NCI-H2171 treated with DMSO at 0.1 percent for 48 hours (cell line): ENCODE measurements around the gene TMPRSS12.
"Not testable (repeated sequence)": the region's sequence is repeated elsewhere in the genome, so short reads cannot be mapped to it uniquely, and the experiment has no call there.

Experiments
- DNase-seq: peaks from one replicate; lab custom pipeline; 2025; lab: John Stamatoyannopoulos, UW

TMPRSS12 gene

DNA sequence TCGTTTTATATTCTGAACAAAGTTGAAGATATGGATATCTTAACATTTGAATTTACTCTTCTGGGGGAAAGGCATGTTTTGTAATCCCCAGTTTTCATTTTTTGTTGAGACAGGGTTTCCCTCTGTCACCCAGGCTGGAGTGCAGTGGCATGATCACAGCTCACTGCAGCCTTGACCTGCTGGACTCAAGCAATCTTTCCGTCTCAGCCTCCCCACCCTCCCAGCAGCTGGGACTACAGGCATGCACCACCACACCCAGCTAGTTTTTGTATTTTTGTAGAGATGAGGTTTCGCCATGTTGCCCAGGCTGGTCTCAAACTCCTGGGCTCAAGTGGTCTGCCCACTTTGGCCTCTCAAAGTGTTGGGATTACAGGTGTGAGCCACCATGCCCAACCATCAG lies 84.2 kb downstream of the TMPRSS12 start:
- DNase-seq, result not testable (repeated sequence)

- no peak for DNase-seq
Observed at GRCh38 chr12:50927356-50927755, 84.6 kb downstream of the TMPRSS12 start.

GRCh38 chr12:50927766-50928224 lies 85.1 kb downstream of the TMPRSS12 start:
- no peak for DNase-seq

DNA sequence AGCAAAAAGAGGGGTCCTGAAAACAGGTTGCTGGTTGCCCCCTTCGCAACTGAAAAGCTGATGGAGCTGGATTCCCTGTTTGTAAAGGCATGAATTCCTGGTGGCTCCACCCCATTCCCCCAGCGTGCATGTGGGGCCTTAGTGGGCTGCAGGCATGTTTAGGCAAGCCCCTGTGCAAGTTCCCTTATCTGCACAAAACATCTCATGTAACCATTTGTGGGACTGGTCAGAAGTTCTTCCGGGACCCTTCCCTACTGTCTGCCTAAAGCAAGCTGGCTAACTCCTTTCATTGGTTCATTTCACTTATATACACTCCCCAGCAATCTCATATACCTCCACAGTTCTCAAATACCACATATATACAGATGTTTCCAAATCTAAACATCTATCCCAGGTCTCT lies 85.7 kb downstream of the TMPRSS12 start:
- no peak for DNase-seq

DNA sequence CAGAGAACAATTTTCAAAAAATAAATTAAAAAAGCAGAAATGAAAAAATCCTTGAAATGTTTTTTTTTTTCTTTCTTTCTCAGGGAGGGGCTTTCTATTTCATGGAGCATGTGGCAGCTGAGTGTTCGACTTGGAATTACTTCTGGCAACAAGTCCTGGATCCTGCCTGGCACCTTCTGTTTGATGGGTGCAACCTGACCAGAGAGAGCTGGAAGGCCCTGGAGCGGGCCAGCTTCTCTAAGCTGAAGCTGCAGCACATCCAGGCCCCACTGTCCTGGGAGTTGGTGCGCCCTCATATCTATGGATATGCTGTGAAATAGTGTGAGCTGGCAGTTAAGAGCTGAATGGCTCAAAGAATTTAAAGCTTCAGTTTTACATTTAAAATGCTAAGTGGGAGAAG lies 87.1 kb downstream of the TMPRSS12 start:
- no peak for DNase-seq

DNA sequence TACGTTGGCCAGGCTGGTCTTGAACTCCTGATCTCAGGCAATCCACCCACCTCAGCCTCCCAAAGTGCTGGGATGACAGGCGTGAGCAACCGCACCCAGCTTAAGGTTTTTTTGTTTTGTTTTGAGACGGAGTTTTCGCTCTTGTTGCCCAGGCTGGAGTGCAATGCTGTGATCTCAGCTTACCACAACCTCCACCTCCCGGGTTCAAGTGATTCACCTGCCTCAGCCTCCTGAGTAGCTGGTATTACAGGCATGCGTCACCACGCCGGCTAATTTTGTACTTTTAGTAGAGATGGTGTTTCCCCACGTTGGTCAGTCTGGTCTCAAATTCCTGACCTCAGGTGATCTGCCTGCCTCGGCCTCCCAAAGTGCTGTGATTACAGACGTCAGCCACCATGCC lies 87.8 kb downstream of the TMPRSS12 start:
- not testable (repeated sequence) for DNase-seq

- DNase-seq, result no peak
Observed at GRCh38 chr12:50932787-50933280, 90.1 kb downstream of the TMPRSS12 start.

- DNase-seq, result no peak
Observed at GRCh38 chr12:50933459-50934124, 90.9 kb downstream of the TMPRSS12 start.

DNA sequence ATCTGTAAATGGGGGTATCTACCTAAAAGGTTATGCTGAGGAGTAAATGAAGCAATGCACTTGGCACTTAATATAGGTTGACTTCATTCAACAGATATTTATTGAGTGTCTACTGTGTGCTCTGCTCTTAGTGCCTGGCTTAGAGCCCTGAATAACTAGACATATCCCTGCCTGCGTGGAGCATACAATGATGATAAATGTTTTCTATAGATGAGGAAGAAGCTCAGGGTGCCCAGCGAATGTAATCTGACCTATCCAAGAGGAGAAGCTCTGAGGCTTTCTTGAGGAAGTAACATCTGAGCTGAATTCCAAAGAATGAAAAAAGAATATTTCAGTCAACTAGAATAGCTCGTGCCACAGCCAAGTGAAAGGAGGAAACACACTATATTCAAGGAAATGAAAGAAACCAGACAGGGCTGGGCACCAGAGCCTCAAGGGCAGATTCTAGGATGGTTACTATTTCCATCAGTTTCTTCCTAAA lies 91.7 kb downstream of the TMPRSS12 start:
- DNase-seq, result no peak

- DNase-seq, result no peak
Observed at GRCh38 chr12:50934981-50935807, 92.5 kb downstream of the TMPRSS12 start.

DNA sequence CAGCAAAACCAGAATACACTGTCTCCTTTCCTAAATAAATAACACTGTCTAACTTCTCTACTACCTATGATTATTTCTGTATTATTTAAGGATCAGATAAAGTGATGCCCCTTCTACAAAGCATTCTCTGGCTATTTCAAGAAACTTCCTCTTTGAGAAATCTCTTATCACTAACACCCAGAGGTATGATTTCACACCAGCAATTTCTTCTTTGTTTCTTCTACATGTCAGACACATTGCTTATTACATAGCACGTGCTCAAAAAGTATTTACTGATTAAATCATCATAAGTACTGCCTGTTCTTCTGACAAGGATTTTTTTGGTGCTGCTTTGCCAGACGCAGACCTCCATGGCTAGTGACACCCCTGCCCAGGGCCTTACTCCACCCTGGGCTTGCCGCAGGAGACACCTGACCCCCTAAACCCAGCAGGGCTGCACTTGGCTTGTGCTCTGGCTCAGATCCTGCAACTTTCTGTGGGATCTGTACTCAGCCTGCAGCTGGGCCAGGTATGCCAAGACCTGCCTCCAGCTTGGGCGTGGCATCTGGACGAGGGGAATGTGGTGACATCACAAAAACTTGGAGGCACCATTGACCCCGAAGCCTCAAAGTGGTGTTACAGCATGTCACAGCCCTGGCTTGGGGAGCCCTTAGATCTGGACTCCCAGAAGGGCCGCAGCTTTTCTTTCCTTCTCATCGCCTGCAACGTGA lies 94.2 kb downstream of the TMPRSS12 start:
- DNase-seq, result no peak
